HEK293 (cell line): ENCODE results near the gene DACT2.

Experiments
- CTCF ChIA-PET: fragments of 350-600 bp; formaldehyde crosslinking; extraction: SDS; loops from one replicate; lab custom pipeline; 2021; ENCODE audit warnings: antibody characterized with exemption; lab: Yijun Ruan, JAX
- POLR2A ChIA-PET: fragments of 300-600 bp; formaldehyde crosslinking; extraction: SDS; loops from one replicate; lab custom pipeline; 2020; ENCODE audit warnings: antibody characterized with exemption, inconsistent platforms; lab: Yijun Ruan, JAX
- H3K27ac ChIP-seq: fragments of 200-500 bp; sonication (Bioruptor generic); 2 replicates; pipeline ENCODE4 v1.5.1; 2014; ENCODE audit warnings: low read depth, low read length, control low read depth, inconsistent platforms; ENCODE audit errors: extremely low read depth
- H3K36me3 ChIP-seq, 2 experiments: fragments of 200-500 bp in 1 of 2; sonication (Bioruptor generic) in 1 of 2; 1 replicate in 1 of 2; 2 replicates in 1 of 2; pipeline ENCODE4 v1.5.1; 2014 to 2017; ENCODE audit warnings: inconsistent platforms in 2 of 2, low read length in 2 of 2; ENCODE audit not compliant: control insufficient read depth in 2 of 2, insufficient read depth in 1 of 2
- H3K4me1 ChIP-seq: fragments of 200-500 bp; sonication (Bioruptor generic); 2 replicates; pipeline ENCODE4 v1.5.1; 2014; ENCODE audit warnings: mild to moderate bottlenecking, low read length, inconsistent platforms; ENCODE audit not compliant: control insufficient read depth, insufficient read depth
- H3K4me3 ChIP-seq: 2 replicates; pipeline ENCODE4 v1.5.1; 2011; ENCODE audit warnings: low read depth, mild to moderate bottlenecking, control low read depth, low read length, moderate library complexity
- H3K9me3 ChIP-seq: fragments of 200-500 bp; sonication (Bioruptor generic); 2 replicates; pipeline ENCODE4 v1.5.1; 2014; ENCODE audit warnings: low read depth, low read length, inconsistent platforms; ENCODE audit not compliant: control insufficient read depth, insufficient read depth
- GLI2 ChIP-seq: fragments of 450-650 bp; formaldehyde crosslinking; IDR thresholded peaks from 2 replicates; pipeline ENCODE4; 2017; ENCODE audit warnings: missing biosample characterization, missing genetic modification characterization, low read depth, borderline replicate concordance
- KLF16 ChIP-seq: fragments of 450-650 bp; formaldehyde crosslinking; IDR thresholded peaks from 2 replicates; pipeline ENCODE4 v1.5.1; 2017; ENCODE audit warnings: missing biosample characterization, missing genetic modification characterization
- PRDM6 ChIP-seq: fragments of 450-650 bp; formaldehyde crosslinking; IDR thresholded peaks from 2 replicates; pipeline ENCODE4 v1.5.1; 2017; ENCODE audit warnings: missing biosample characterization, missing genetic modification characterization
- SCRT2 ChIP-seq: fragments of 450-650 bp; formaldehyde crosslinking; IDR thresholded peaks from 2 replicates; pipeline ENCODE4 v1.5.1; 2016; ENCODE audit warnings: missing biosample characterization, missing genetic modification characterization
- YY1 ChIP-seq: fragments of 450-650 bp; formaldehyde crosslinking; IDR thresholded peaks from 2 replicates; pipeline ENCODE4 v1.5.1; 2018; ENCODE audit warnings: missing biosample characterization, missing genetic modification characterization
- ZBTB17 ChIP-seq: fragments of 450-650 bp; formaldehyde crosslinking; IDR thresholded peaks from 2 replicates; pipeline ENCODE4 v1.5.1; 2016; ENCODE audit warnings: missing biosample characterization, missing genetic modification characterization
- ZFP37 ChIP-seq: fragments of 450-650 bp; formaldehyde crosslinking; IDR thresholded peaks from 2 replicates; pipeline ENCODE4 v1.5.1; 2016; ENCODE audit warnings: missing biosample characterization, missing genetic modification characterization
- ZFP69B ChIP-seq: fragments of 450-650 bp; formaldehyde crosslinking; IDR thresholded peaks from 2 replicates; pipeline ENCODE4 v1.5.1; 2016; ENCODE audit warnings: missing biosample characterization, missing genetic modification characterization
- ZNF121 ChIP-seq: fragments of 450-650 bp; formaldehyde crosslinking; IDR thresholded peaks from 2 replicates; pipeline ENCODE4 v1.5.1; 2016; ENCODE audit warnings: missing biosample characterization, missing genetic modification characterization
- ZNF184 ChIP-seq: fragments of 450-650 bp; IDR thresholded peaks from 2 replicates; pipeline ENCODE4 v1.5.1; 2018; ENCODE audit warnings: missing biosample characterization, mild to moderate bottlenecking, missing genetic modification characterization
- ZNF221 ChIP-seq: fragments of 450-650 bp; formaldehyde crosslinking; IDR thresholded peaks from 2 replicates; pipeline ENCODE4 v1.5.1; 2017; ENCODE audit warnings: missing biosample characterization, missing genetic modification characterization, borderline replicate concordance
- ZNF26 ChIP-seq: fragments of 450-650 bp; formaldehyde crosslinking; IDR thresholded peaks from 2 replicates; pipeline ENCODE4 v1.5.1; 2016; ENCODE audit warnings: missing biosample characterization, missing genetic modification characterization
- ZNF302 ChIP-seq: fragments of 450-650 bp; formaldehyde crosslinking; IDR thresholded peaks from 2 replicates; pipeline ENCODE4 v1.5.1; 2016; ENCODE audit warnings: missing biosample characterization, missing genetic modification characterization, low read depth
- ZNF335 ChIP-seq: fragments of 450-650 bp; formaldehyde crosslinking; conservative IDR thresholded peaks from 2 replicates; pipeline ENCODE4 v1.5.1; 2016; ENCODE audit warnings: missing biosample characterization, missing genetic modification characterization
- ZNF354C ChIP-seq: fragments of 450-650 bp; formaldehyde crosslinking; IDR thresholded peaks from 2 replicates; pipeline ENCODE4 v1.5.1; 2016; ENCODE audit warnings: missing biosample characterization, missing genetic modification characterization, low read depth, borderline replicate concordance
- ZNF423 ChIP-seq: fragments of 450-650 bp; formaldehyde crosslinking; IDR thresholded peaks from 2 replicates; pipeline ENCODE4 v1.5.1; 2016; ENCODE audit warnings: missing biosample characterization, missing genetic modification characterization
- ZNF426 ChIP-seq: fragments of 450-650 bp; formaldehyde crosslinking; IDR thresholded peaks from 2 replicates; pipeline ENCODE4 v1.5.1; 2017; ENCODE audit warnings: missing biosample characterization, missing genetic modification characterization, mild to moderate bottlenecking, inconsistent platforms, moderate library complexity
- ZNF48 ChIP-seq: fragments of 450-650 bp; formaldehyde crosslinking; IDR thresholded peaks from 2 replicates; pipeline ENCODE4 v1.5.1; 2016; ENCODE audit warnings: missing biosample characterization, missing genetic modification characterization
- ZNF521 ChIP-seq: fragments of 450-650 bp; formaldehyde crosslinking; IDR thresholded peaks from 2 replicates; pipeline ENCODE4 v1.5.1; 2017; ENCODE audit warnings: missing biosample characterization, mild to moderate bottlenecking, missing genetic modification characterization
- ZNF549 ChIP-seq: fragments of 450-650 bp; IDR thresholded peaks from 2 replicates; pipeline ENCODE4 v1.5.1; 2018; ENCODE audit warnings: missing biosample characterization, missing genetic modification characterization, mild to moderate bottlenecking, inconsistent platforms, moderate library complexity
- ZNF645 ChIP-seq: fragments of 450-650 bp; formaldehyde crosslinking; IDR thresholded peaks from 2 replicates; pipeline ENCODE4; 2016; ENCODE audit warnings: missing biosample characterization, missing genetic modification characterization
- ZNF658 ChIP-seq: fragments of 450-650 bp; formaldehyde crosslinking; IDR thresholded peaks from 2 replicates; pipeline ENCODE4; 2016; ENCODE audit warnings: missing biosample characterization, missing genetic modification characterization
- ZNF664 ChIP-seq: fragments of 450-650 bp; formaldehyde crosslinking; IDR thresholded peaks from 2 replicates; pipeline ENCODE4 v1.5.1; 2016; ENCODE audit warnings: missing biosample characterization, missing genetic modification characterization
- ZNF76 ChIP-seq: fragments of 450-650 bp; formaldehyde crosslinking; IDR thresholded peaks from 2 replicates; pipeline ENCODE4; 2016; ENCODE audit warnings: low read depth, missing biosample characterization, missing genetic modification characterization, borderline replicate concordance
- ZNF785 ChIP-seq: fragments of 450-650 bp; formaldehyde crosslinking; IDR thresholded peaks from 2 replicates; pipeline ENCODE4 v1.5.1; 2016; ENCODE audit warnings: missing biosample characterization, missing genetic modification characterization
- ZNF791 ChIP-seq: fragments of 450-650 bp; formaldehyde crosslinking; IDR thresholded peaks from 2 replicates; pipeline ENCODE4 v1.5.1; 2016; ENCODE audit warnings: missing biosample characterization, missing genetic modification characterization
- ZNF792 ChIP-seq: fragments of 450-650 bp; formaldehyde crosslinking; IDR thresholded peaks from 2 replicates; pipeline ENCODE4 v1.5.1; 2016; ENCODE audit warnings: missing biosample characterization, missing genetic modification characterization
- TF ChIP-seq, protein P1 (sequence below): fragments of 450-650 bp; formaldehyde crosslinking; conservative IDR thresholded peaks from 2 replicates; pipeline ENCODE4 v1.5.1; 2016; ENCODE audit warnings: low read depth, missing biosample characterization, missing genetic modification characterization

The DACT2 gene

GRCh38 chr6:168283686-168284025 lies 35.9 kb downstream of the DACT2 start (continued):
- no peak for TF ChIP-seq ZNF791 (tag by site-specific recombination)
- no peak for TF ChIP-seq ZNF658 (tag by site-specific recombination)
- TF ChIP-seq ZNF184 (tag by site-specific recombination) = no peak
- TF ChIP-seq ZBTB17 (tag by site-specific recombination) = no peak
- no peak for TF ChIP-seq ZNF48 (tag by site-specific recombination)
- TF ChIP-seq ZNF423 (tag by site-specific recombination) = no peak
- TF ChIP-seq PRDM6 = no peak
- TF ChIP-seq ZNF785 (tag by site-specific recombination) = no peak
- no peak for TF ChIP-seq ZNF26 (tag by site-specific recombination)

- Histone ChIP-seq H3K36me3 (no peaks in the 10 kb centered on the region), H3K4me1 (no peaks in the 10 kb centered on the region), H3K27ac (no peak overlapping the region), H3K4me3 (no peak overlapping the region), H3K9me3 (no peaks in the 10 kb centered on the region)
- CTCF ChIA-PET = no interaction called here
- POLR2A ChIA-PET = no interaction called here
- TF ChIP-seq SCRT2 (tag by site-specific recombination) (no peak), ZNF221 (tag by site-specific recombination) (no peak), ZNF549 (tag by site-specific recombination) (no peak), KLF16 (no peak), ZNF785 (tag by site-specific recombination) (no peak), ZNF76 (no peak), ZNF354C (tag by site-specific recombination) (no peak), ZNF426 (tag by site-specific recombination) (no peak), ZNF645 (tag by site-specific recombination) (no peak)
Measured at GRCh38 chr6:168282985-168283685, 36.4 kb downstream of the DACT2 start.

DNA sequence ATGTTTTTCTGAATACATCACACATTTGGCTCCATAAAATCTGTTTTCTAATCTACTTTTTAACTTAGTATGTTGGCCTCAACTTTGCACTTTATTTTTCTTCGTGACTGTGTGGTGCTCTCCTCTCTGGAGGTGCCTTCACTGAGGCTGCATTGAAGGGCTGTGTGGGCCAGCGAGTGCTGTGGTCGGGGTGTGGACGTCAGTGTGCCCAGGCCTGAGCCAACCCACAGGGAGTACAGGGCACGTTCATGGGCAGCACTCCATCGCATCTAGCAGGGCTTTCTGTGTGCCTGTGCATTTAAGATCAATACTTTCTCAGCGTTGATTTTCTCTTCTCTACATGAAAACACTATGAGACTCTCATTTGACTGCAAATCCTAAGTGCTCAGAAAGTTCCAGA lies 37.8 kb downstream of the DACT2 start:
- no peaks in the 10 kb centered on the region for H3K9me3 ChIP-seq
- H3K4me1 ChIP-seq = no peaks in the 10 kb centered on the region
- CTCF ChIA-PET = no interaction called here
- H3K4me3 ChIP-seq = no peak overlapping the region
- no peak overlapping the region for H3K27ac ChIP-seq
- POLR2A ChIA-PET = no interaction called here
- H3K36me3 ChIP-seq = no peaks in the 10 kb centered on the region
- TF ChIP-seq YY1 (tag by site-specific recombination) = no peak
- no peak for TF ChIP-seq GLI2 (tag by site-specific recombination)
- TF ChIP-seq ZFP69B (tag by site-specific recombination) = no peak
- no peak for TF ChIP-seq KLF16
- TF ChIP-seq ZNF302 (tag by site-specific recombination) = no peak
- TF ChIP-seq, protein P1, sequence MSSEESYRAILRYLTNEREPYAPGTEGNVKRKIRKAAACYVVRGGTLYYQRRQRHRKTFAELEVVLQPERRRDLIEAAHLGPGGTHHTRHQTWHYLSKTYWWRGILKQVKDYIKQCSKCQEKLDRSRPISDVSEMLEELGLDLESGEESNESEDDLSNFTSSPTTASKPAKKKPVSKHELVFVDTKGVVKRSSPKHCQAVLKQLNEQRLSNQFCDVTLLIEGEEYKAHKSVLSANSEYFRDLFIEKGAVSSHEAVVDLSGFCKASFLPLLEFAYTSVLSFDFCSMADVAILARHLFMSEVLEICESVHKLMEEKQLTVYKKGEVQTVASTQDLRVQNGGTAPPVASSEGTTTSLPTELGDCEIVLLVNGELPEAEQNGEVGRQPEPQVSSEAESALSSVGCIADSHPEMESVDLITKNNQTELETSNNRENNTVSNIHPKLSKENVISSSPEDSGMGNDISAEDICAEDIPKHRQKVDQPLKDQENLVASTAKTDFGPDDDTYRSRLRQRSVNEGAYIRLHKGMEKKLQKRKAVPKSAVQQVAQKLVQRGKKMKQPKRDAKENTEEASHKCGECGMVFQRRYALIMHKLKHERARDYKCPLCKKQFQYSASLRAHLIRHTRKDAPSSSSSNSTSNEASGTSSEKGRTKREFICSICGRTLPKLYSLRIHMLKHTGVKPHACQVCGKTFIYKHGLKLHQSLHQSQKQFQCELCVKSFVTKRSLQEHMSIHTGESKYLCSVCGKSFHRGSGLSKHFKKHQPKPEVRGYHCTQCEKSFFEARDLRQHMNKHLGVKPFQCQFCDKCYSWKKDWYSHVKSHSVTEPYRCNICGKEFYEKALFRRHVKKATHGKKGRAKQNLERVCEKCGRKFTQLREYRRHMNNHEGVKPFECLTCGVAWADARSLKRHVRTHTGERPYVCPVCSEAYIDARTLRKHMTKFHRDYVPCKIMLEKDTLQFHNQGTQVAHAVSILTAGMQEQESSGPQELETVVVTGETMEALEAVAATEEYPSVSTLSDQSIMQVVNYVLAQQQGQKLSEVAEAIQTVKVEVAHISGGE = no peak
- TF ChIP-seq ZNF792 (tag by site-specific recombination) = no peak
- no peak for TF ChIP-seq ZNF121 (tag by site-specific recombination)
- no peak for TF ChIP-seq ZNF335 (tag by site-specific recombination)
- no peak for TF ChIP-seq ZNF521 (tag by site-specific recombination)
- no peak for TF ChIP-seq ZFP37
- TF ChIP-seq ZNF664 (tag by site-specific recombination) = no peak
- no peak for TF ChIP-seq ZNF658 (tag by site-specific recombination)
